Prostate gland (tissue), 2 donors: ENCODE results near the gene ACSM4.

Experiments used
- POLR2A ChIP-seq: fragments of 450-650 bp; IDR thresholded peaks from one replicate; pipeline ENCODE4 v1.6.1; 2016; ENCODE audit warnings: antibody characterized with exemption, mild to moderate bottlenecking
- TF ChIP-seq, protein P1 (sequence below), 4 experiments: fragments of 200-600 bp in 2 of 4; fragments of 450-650 bp in 2 of 4; sonication (generic) in 2 of 4; IDR thresholded peaks; 1 replicate in 3 of 4; 2 replicates in 1 of 4; pipeline ENCODE4 v1.5.1; 2016 to 2019; ENCODE audit warnings: antibody characterized with exemption in 4 of 4, mild to moderate bottlenecking in 2 of 4, moderate library complexity in 2 of 4

DNA sequence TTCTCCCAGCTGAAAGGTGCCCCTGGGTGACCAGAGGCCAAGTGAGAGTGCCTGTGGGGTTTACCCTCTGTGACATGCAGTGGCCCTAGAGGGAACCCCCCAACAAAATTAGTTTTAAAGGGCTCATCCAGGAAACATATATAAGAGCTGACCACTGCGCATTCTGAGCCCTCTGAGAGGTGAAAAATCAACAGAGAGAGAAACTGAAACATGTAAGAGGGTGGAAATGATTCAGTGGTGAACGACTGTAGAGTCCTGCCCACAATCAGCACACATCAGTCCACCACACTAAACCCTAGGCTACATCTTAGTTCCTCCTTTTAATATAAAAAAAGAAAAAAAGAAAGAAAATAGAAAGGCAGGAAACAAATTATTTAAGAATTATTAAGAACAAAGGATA lies 21.0 kb upstream of the ACSM4 start:
- TF ChIP-seq, protein P1, sequence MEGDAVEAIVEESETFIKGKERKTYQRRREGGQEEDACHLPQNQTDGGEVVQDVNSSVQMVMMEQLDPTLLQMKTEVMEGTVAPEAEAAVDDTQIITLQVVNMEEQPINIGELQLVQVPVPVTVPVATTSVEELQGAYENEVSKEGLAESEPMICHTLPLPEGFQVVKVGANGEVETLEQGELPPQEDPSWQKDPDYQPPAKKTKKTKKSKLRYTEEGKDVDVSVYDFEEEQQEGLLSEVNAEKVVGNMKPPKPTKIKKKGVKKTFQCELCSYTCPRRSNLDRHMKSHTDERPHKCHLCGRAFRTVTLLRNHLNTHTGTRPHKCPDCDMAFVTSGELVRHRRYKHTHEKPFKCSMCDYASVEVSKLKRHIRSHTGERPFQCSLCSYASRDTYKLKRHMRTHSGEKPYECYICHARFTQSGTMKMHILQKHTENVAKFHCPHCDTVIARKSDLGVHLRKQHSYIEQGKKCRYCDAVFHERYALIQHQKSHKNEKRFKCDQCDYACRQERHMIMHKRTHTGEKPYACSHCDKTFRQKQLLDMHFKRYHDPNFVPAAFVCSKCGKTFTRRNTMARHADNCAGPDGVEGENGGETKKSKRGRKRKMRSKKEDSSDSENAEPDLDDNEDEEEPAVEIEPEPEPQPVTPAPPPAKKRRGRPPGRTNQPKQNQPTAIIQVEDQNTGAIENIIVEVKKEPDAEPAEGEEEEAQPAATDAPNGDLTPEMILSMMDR (IDR thresholded peaks at IDR 0.05), result no peak
- TF ChIP-seq POLR2A, result no peak
